BE2C (cell line): ENCODE data around the gene ANGPTL7.

ENCODE experiments used
- DNase-seq: peaks from one replicate; pipeline ENCODE4 v3.0.0-alpha.2; 2020
- H3K27me3 ChIP-seq: fragments of 250-450 bp; sonication (Bioruptor Pico); 2 replicates; pipeline ENCODE4 v1.5.1; 2020; ENCODE audit warnings: mild to moderate bottlenecking
- H3K36me3 ChIP-seq: fragments of 250-450 bp; sonication (Bioruptor Pico); 2 replicates; pipeline ENCODE4 v1.5.1; 2020; ENCODE audit warnings: mild to moderate bottlenecking
- H3K4me1 ChIP-seq: fragments of 250-450 bp; sonication (Bioruptor Pico); 2 replicates; pipeline ENCODE4 v1.5.1; 2020
- H3K4me3 ChIP-seq: 2 replicates; pipeline ENCODE4 v1.5.1; 2011; ENCODE audit warnings: low read depth, low read length
- H3K9me3 ChIP-seq: fragments of 250-450 bp; sonication (Bioruptor Pico); 2 replicates; pipeline ENCODE4 v1.5.1; 2020
- TF ChIP-seq, protein P1 (sequence below): IDR thresholded peaks from 2 replicates; pipeline ENCODE4 v1.5.1; 2012; ENCODE audit warnings: mild to moderate bottlenecking, low read depth, low read length

The ANGPTL7 gene

DNA sequence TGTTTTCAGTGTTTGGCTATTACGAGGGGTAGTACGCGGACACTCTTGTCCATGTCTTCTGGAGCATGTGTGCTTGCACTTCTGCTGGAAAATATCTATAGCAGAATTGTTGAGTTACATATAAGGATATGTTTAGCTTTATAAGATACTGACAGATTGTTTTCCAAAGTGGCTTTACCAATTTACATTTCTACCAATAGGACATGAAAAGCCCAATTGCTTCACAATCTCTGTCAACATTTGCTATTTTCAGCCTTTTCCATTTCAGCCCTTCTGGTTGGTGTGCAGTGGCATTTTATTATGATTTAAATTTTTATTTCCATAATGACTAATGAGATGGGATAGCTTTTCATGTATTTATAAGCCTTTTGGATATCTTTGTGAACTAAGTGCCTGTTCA, 6.3 kb upstream of the ANGPTL7 start:
- Histone ChIP-seq H3K36me3 (0 out of 2 replicates have a peak, but pooled peaks cover 4% of the 10 kb centered on the region), H3K9me3 (no peaks in the 10 kb centered on the region), H3K4me1 (peaks cover 5% of the 10 kb centered on the region; the same call in 1 of the 2 replicates), H3K4me3 (no peak overlapping the region), H3K27me3 (no peaks in the 10 kb centered on the region)
- DNase-seq = no peak
- TF ChIP-seq, protein P1, sequence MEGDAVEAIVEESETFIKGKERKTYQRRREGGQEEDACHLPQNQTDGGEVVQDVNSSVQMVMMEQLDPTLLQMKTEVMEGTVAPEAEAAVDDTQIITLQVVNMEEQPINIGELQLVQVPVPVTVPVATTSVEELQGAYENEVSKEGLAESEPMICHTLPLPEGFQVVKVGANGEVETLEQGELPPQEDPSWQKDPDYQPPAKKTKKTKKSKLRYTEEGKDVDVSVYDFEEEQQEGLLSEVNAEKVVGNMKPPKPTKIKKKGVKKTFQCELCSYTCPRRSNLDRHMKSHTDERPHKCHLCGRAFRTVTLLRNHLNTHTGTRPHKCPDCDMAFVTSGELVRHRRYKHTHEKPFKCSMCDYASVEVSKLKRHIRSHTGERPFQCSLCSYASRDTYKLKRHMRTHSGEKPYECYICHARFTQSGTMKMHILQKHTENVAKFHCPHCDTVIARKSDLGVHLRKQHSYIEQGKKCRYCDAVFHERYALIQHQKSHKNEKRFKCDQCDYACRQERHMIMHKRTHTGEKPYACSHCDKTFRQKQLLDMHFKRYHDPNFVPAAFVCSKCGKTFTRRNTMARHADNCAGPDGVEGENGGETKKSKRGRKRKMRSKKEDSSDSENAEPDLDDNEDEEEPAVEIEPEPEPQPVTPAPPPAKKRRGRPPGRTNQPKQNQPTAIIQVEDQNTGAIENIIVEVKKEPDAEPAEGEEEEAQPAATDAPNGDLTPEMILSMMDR = no peak

DNA sequence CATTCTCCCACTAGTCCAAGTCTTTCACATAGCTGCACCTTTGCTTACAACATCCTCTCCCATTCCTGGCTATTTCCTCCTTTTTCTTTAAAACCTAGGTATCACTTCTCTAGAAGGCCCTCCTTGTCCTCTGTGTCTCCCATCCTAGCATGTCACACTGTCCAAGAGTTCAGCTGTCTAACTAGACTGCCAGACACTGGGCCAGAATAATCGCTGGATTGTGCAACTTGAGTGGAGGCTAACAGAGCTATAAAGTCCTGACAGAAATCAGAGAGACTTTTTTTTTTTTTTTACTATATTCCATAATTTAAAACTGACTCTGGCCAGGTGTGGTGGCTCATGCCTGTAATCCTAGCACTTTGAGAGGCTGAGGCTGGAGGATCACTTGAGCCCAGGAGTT, 4.2 kb upstream of the ANGPTL7 start:
- Histone ChIP-seq H3K27me3 (no peaks in the 10 kb centered on the region), H3K9me3 (no peaks in the 10 kb centered on the region), H3K4me1 (no peaks in the 10 kb centered on the region), H3K36me3 (0 out of 2 replicates have a peak, but pooled peaks cover 4% of the 10 kb centered on the region), H3K4me3 (no peak overlapping the region)
- no peak for DNase-seq
- TF ChIP-seq, protein P1 = no peak

DNA sequence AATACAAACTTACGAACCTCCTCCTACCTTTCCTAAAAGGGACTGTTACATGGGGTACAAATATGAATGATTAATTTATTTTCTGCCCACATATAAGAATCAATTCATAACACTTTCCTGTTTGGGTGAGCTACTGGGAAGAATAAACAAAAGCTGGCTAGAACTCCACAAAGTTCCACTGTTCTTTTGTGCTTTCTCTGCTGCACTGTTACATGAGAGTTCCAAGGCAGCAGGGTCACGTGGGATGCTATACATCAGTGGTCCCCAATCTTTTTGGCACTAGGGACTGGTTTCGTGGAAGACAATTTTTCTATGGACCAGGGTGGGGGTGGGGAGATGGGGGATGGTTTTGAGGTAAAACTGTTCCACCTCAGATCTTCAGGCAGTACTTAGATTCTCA, 2.2 kb upstream of the ANGPTL7 start:
- H3K36me3 ChIP-seq = 0 out of 2 replicates have a peak, but pooled peaks cover 4% of the 10 kb centered on the region
- no peak for DNase-seq
- TF ChIP-seq, protein P1 = no peak
- no peak overlapping the region for H3K4me3 ChIP-seq
- no peaks in the 10 kb centered on the region for H3K9me3 ChIP-seq
- H3K4me1 ChIP-seq = no peaks in the 10 kb centered on the region
- H3K27me3 ChIP-seq = no peaks in the 10 kb centered on the region

GRCh38 chr1:11187494-11187893, 1.7 kb upstream of the ANGPTL7 start:
- TF ChIP-seq, protein P1 = no peak
- H3K27me3 ChIP-seq = no peaks in the 10 kb centered on the region
- no peak for DNase-seq
- no peaks in the 10 kb centered on the region for H3K4me1 ChIP-seq
- 0 out of 2 replicates have a peak, but pooled peaks cover 1% of the 10 kb centered on the region for H3K36me3 ChIP-seq
- no peaks in the 10 kb centered on the region for H3K9me3 ChIP-seq
- no peak overlapping the region for H3K4me3 ChIP-seq

GRCh38 chr1:11187931-11188330, 1.2 kb upstream of the ANGPTL7 start:
- Histone ChIP-seq H3K27me3 (no peaks in the 10 kb centered on the region), H3K4me1 (no peaks in the 10 kb centered on the region), H3K9me3 (no peaks in the 10 kb centered on the region), H3K4me3 (no peak overlapping the region), H3K36me3 (no peaks in the 10 kb centered on the region)
- DNase-seq = no peak
- TF ChIP-seq, protein P1 = no peak

DNA sequence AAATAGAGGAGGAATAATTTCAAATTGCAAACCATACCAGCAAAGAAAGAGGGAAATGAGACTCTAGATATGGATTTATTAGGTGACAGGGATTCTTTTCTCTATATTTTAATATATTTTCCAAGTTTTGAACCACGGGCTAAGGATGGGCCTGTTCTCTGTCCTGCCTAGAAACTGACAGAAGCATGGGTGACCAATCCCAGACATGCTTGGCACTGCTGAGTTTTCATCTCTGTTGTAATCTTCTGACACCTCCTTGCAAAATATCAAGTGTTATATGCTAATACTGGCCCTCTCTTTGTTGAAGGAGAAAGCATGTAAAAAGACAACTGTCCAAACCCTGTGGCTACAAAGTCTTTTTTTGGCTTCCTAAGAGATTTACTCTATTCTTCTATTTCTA, 774 bp upstream of the ANGPTL7 start:
- DNase-seq = no peak
- no peaks in the 10 kb centered on the region for H3K36me3 ChIP-seq
- H3K27me3 ChIP-seq = no peaks in the 10 kb centered on the region
- no peak overlapping the region for H3K4me3 ChIP-seq
- H3K4me1 ChIP-seq = no peaks in the 10 kb centered on the region
- no peaks in the 10 kb centered on the region for H3K9me3 ChIP-seq
- TF ChIP-seq, protein P1 = no peak
